Bronchial epithelial cell (primary cell): ENCODE data around the gene RND3. TPM values are rescaled to one million over a fixed set of nuclear protein-coding genes. Genes with fewer than 3 reads are reported as not detected.

Experiments used
- DNase-seq: peaks from one replicate; pipeline ENCODE4 v3.0.0-alpha.2; 2010; ENCODE audit warnings: low read depth
- FAIRE-seq: peaks from 2 replicates; lab custom pipeline; 2011; peaks lifted over from hg19 to GRCh38; lab: Jason Lieb, UNC
- H3K27me3 ChIP-seq: 2 replicates; pipeline ENCODE4 v1.5.1; 2011; ENCODE audit warnings: low read length; ENCODE audit not compliant: control insufficient read depth, insufficient read depth
- H3K36me3 ChIP-seq: 2 replicates; pipeline ENCODE4 v1.5.1; 2011; ENCODE audit warnings: low read length; ENCODE audit not compliant: control insufficient read depth, insufficient read depth
- H3K4me3 ChIP-seq: 2 replicates; pipeline ENCODE4 v1.5.1; 2011; ENCODE audit warnings: mild to moderate bottlenecking, low read depth, low read length, control low read depth
- total RNA-seq: library from RNA; depleted of rRNA; stranded (reverse); fragments of >200 nt; gene quantifications from 2 replicates; pipeline ENCODE4 v1.2.1, GENCODE V29; 2014
- TF ChIP-seq, protein P1 (sequence below): IDR thresholded peaks from 2 replicates; pipeline ENCODE4 v1.5.1; 2011; ENCODE audit warnings: mild to moderate bottlenecking, moderate library complexity, low read length, control low read depth, inconsistent platforms; ENCODE audit not compliant: insufficient read depth, severe bottlenecking

RND3 gene
- total RNA-seq, 1 donor from 2014 or later = 260 TPM

DNA sequence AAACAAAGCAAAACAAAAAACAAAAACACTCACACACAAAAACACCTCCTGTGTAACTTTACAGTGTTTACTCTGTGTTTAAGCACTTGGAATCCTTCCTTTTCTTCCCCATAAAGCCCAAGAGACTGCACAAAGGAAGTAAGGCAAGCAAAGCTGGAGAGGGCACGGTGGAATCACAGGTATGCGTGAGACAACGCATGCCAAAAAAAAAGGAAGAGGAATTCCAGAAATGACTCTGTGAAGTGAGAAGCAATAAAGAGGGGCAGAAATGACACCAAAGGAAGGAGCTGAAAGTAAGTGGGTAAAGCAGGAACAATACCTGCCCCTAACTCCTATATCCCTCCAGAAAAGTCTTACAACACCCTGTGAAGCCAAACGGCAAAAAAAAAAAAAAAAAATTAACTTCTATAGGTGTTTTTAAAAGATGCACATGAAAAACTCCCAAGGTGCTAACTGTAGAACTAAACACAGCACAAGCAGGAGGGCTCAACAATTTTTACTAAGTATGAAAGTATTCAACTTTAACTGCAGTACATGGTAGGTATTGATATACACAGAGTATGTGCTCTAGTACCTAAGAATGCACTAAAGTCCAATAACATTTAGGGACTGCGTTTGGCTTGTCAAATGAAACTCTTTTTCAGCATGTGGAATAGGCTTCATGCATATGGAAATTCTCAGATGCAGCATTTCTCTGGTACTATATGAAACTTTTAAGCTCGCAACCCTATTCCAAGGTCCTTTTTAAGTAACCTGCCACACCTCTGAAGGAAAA lies 9.1 kb downstream of the RND3 start:
- no peak overlapping the region for H3K4me3 ChIP-seq
- peak; percentile 43 for DNase-seq
- H3K36me3 ChIP-seq = peaks cover 16% of the 10 kb centered on the region
- FAIRE-seq = no peak
- TF ChIP-seq, protein P1, sequence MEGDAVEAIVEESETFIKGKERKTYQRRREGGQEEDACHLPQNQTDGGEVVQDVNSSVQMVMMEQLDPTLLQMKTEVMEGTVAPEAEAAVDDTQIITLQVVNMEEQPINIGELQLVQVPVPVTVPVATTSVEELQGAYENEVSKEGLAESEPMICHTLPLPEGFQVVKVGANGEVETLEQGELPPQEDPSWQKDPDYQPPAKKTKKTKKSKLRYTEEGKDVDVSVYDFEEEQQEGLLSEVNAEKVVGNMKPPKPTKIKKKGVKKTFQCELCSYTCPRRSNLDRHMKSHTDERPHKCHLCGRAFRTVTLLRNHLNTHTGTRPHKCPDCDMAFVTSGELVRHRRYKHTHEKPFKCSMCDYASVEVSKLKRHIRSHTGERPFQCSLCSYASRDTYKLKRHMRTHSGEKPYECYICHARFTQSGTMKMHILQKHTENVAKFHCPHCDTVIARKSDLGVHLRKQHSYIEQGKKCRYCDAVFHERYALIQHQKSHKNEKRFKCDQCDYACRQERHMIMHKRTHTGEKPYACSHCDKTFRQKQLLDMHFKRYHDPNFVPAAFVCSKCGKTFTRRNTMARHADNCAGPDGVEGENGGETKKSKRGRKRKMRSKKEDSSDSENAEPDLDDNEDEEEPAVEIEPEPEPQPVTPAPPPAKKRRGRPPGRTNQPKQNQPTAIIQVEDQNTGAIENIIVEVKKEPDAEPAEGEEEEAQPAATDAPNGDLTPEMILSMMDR = no peak
- H3K27me3 ChIP-seq = no peaks in the 10 kb centered on the region

DNA sequence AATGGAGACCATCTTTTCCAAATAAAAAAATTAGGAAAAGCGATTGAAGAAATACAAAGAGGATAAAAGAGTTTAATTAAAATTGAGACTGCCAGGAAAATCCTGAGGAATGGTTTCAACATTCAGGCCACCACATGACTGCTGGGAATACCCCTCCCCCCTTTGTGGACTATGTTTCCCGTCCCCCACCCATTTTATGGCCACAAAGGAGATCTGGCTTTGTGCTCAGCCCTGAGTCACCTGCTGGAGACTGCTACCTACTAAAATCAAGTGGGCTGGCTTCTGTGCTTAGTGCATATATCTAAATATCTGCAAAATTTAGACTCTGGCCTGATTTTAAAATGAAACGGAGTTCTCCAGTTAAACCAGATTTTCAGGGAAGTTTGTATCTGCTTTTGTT lies 10.1 kb downstream of the RND3 start:
- TF ChIP-seq, protein P1 = no peak
- DNase-seq (peak; percentile 50), FAIRE-seq (no peak)
- H3K4me3 ChIP-seq = no peak overlapping the region
- no peaks in the 10 kb centered on the region for H3K27me3 ChIP-seq
- H3K36me3 ChIP-seq = peaks cover 15% of the 10 kb centered on the region

DNA sequence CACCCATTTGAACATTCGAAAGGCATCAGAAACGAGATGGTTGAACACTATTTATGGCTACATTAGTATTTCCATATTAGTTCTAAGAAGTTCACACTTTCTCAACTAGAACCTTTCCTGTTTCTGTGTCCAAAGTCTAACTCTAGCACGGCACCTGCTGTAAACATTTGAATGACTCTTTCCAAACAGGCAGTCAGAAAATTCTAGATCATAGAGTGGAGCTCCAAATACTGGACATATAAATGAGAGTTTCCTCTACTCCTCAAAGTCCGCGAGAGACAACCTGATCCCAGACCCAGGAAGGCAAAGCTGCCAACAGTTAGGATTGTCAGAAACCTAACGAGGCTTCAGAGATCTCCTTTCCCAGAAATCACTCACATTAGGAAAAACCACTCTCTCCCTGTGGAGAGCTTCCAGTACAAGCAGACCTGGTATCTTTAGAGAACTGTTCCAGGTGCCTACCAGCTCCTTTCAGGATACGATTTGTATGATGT lies 10.6 kb downstream of the RND3 start:
- TF ChIP-seq, protein P1 = no peak
- H3K27me3 ChIP-seq = no peaks in the 10 kb centered on the region
- DNase-seq = no peak
- no peak overlapping the region for H3K4me3 ChIP-seq
- peaks cover 15% of the 10 kb centered on the region for H3K36me3 ChIP-seq
- FAIRE-seq = no peak

DNA sequence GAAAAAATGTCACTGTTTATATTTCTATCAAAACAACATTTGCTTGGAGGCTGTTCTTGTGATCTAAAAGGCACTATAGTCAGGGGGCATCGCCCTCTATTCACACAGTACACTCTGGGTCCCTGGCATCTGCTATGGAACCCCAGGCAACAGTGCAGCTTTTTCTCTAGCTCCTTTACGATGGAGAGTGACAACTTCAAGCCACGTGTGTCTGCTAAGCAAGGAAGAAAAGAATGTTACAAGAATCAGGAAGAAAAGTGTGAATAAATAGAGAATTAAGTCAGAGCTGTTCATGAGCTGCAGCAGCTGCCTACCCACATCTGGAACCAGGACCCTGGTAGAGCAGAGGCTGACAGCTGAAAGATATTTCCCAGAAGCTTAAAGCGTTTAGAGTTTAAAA lies 11.2 kb downstream of the RND3 start:
- TF ChIP-seq, protein P1 = no peak
- Histone ChIP-seq H3K27me3 (no peaks in the 10 kb centered on the region), H3K36me3 (peaks cover 17% of the 10 kb centered on the region), H3K4me3 (no peak overlapping the region)
- FAIRE-seq = no peak
- no peak for DNase-seq

DNA sequence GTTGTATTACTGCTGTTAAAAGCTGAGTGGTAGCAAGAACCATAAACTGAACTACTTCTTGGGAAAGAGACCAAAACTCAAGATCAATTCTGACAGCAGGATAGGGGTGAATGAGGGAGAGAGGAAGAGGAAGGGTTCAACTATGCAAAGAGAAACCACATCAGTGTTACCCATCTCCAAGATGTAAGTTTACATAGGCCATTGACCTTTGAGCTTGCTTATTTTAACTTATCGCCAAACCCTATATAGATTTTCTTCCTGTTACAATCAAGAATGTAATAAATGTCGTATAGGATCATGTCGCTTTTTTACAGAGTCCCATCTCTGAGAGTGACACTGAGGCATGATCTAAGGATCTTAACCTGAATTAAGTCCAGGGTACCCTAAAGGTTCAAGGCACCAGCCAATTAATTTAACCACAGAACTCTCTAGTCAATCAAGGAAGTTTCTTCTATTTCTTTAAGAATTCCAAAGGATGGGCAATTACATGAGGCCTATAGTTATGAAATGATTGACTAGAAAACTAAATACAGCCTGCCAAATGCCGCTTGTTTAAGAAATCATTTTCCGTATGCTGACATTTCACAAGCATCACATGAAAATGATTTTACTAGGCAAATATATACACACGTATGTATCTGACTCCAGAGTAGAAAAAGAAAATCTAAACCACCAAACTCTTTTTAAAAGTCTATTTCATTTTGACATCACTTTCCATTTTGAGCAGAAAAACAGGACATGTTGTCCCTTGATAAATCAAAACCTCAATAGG lies 11.8 kb downstream of the RND3 start:
- Histone ChIP-seq H3K36me3 (peaks cover 17% of the 10 kb centered on the region), H3K27me3 (no peaks in the 10 kb centered on the region), H3K4me3 (no peak overlapping the region)
- FAIRE-seq (no peak), DNase-seq (no peak)
- TF ChIP-seq, protein P1 = no peak
